ENCODE measurements around the gene GOPC.
"Not testable (repeated sequence)": the region's sequence is repeated elsewhere in the genome, so short reads cannot be mapped to it uniquely, and the experiment has no call there.

Gene GOPC

DNA sequence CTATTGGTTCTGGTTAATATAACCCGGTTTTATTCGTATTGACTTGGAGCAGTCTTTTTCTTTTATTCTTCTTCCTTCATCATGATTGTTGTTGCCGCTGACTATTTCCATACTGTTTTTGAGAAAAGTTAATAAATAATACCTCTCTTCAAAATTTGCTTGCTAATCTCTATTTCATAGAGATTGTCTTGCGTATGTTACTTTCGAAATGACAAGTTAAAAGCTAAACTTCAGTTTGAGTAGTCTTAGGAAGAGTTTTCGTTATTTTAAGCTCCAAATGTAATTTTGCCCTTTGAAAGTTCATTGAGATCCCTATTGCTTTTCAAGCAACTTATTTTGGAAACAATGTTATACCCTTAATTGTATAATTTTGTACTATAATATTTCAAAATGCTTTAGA, 83.4 kb downstream of the GOPC start:
- DNase-seq (ENCODE audit: insufficient read length, low spot score) = no peak
- no peak for FAIRE-seq

DNA sequence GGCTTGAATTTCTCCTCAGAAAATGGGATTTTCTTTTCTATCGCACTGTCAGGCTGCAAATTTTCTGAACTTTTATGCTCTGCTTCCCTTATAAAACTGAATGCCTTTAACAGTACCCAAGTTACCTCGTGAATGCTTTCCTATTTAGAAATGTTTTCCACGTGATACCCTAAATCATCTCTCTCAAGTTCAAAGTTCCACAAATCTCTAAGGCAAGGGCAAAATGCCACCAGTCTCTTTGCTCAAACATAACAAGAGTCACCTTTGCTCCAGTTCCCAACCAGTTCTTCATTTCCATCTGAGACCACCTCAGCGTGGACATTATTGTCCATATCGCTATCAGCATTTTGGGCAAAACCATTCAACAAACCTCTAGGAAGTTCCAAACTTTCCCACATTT, 84.3 kb downstream of the GOPC start:
- not testable (repeated sequence) for DNase-seq (ENCODE audit: insufficient read length, low spot score); FAIRE-seq

DNA sequence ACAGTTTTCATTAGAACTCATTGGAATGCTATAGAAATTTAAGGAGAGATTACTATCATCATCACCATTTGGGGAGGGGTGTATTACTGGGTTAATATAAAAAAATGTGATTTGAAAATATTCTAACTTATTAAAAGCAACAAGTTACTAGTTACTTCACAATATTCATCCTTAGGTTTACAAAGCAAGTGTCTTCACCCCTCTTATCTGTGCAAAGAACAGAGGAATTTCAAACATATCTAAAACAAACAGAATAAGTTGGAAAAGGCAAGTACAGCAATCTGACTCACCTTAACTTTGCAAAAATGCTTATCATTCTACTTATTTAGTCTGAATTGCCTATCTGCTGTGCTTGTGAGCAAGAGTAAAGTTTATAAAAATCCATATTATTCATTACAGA, 87.0 kb downstream of the GOPC start:
- no peak for FAIRE-seq

DNA sequence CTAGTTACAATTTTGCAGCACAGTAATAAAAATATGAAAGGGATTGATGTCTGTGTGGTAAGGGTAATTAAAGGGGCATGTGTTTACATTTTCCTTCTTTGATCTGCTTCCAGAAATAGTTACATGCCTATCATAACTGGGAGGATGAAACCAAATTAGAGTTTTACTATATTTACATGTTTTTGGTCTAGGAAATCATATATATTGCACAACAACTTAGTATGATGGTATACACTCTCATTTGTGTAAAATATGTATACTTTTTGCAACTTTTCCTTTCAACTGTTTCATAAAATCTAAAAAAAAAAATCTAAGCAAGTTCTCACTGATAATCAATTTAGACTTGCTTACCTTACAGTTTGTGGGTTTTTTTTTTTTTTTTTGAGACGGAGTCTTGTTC, 87.7 kb downstream of the GOPC start:
- FAIRE-seq = no peak
- no peak for DNase-seq (ENCODE audit: insufficient read length, low spot score)

More for the DNA sequence above, 87.0 kb downstream of the GOPC start:
- no peak for DNase-seq (ENCODE audit: insufficient read length, low spot score)

DNA sequence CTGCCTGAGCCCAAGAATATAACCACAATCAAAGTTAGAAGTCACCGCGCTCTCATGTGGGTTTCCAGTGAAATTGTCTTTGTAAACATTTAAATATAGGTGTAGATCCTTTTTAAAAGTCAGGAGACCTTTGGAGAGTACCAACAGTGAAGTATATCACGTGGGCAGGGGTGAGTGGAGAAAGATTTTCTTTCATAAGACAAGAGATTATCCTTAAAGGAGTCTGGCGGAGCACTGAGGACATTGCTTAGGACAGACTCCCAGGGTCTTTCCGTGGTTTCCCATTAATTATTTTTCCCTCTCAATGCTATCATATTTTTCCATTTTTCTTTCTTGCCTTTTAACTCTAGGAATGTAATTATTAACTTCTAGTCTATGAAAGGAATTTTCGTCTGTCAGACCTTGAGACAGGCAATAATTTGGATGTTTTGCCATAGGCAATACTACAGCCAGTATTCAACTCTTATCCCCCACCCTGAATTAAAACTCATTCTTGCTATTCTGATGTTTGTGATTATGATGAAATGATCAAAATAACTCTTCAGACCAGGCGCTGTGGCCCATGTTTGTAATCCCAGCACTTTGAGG, 88.4 kb downstream of the GOPC start:
- FAIRE-seq (no peak), DNase-seq (ENCODE audit: insufficient read length, low spot score) (no peak)

DNA sequence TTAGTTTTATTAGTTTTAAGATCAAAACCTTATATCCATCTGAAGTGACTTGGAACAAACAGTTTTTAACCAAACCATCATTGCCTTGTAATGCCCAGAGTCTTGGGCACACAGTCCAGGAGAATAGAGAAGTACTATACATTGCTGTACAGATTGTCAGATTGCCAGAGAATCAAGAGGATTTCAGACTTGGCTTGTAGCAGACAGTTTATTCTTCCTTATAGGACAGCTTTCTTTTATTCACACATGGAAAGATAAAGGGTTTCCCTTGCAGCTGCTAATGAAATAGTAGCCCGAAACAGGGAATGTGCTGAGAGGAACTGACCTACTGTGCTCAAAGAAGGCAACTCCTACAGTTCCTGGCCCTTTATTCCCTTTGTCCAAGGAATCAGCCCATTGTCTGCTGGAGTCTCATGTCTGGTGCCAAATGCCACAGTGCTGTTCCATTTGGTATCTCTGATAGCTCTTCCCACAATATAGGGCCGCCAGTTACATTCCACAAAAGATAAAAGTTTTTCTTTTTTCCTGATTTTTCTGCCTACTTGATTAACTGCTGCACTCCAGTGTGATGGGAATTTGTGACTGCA, 89.2 kb downstream of the GOPC start:
- no peak for FAIRE-seq

DNA sequence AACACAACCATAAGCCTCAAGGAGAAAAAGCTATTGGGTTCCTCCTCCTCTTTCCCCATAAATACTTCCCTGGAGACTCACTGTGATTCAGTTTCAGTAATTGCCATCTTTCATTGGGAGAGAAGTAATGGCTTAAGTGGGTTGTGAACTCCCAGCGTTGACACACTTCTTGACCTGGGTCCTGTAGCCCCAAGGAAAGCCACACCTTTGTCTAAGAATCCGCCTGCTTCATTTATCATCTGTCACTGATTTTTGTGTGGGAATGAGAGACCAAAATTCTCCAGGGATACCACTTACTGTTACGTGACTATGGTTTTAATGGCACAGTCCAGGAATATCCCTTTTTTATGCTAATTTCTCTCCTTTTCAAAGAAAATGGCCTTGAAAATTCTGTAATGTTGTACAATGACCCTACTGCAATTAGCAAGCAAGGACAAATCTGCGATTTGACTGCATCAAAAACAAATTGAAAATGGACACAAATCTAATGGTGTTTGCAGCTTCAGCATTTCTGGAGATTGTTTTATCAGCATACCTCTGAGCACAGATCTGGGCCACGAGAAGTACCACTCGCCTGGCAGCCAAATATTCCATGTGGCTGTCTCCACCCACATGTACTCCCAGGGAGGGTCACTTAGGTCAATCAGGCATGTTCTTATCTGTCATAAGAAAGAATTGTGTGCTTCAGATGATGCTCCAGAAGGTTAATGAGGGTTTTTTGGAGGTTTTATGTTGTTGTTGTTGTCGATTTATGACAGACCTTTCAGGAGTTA, 90.1 kb downstream of the GOPC start:
- no peak for DNase-seq (ENCODE audit: insufficient read length, low spot score)

More for the DNA sequence above, 89.2 kb downstream of the GOPC start:
- no peak for DNase-seq (ENCODE audit: insufficient read length, low spot score)

More for the DNA sequence above, 90.1 kb downstream of the GOPC start:
- no peak for FAIRE-seq
